TTC549 (cell line): ENCODE data around the gene RPL18A.

Experiments
- FAIRE-seq: peaks from 2 replicates; lab custom pipeline; 2012; peaks lifted over from hg19 to GRCh38; lab: Jason Lieb, UNC

Gene RPL18A

DNA sequence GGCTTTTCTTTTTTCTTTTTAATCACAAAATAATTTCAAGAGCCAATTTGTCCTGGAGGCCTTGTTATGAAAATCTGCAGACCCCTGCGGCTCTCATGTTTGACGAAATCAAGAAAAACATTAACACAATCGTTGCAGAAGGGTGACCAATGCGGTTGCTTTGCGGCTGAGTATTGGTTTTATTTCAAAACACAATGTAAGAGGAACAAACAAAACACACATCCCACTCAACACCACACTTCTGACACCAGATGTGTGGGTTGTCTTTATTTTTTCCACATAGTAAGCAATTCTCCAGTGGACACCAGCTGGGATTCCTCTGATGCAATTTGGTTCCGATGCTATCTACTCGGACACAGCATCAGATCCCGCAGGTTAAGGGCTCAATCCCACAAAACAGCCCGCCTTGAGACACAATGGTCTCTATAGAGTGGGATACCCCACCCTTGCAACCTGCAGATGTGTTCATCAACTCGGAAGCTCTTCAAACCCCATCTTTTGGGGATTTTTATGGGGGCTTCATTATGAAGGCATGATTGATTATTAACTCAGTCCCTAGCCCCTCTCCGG lies 51.2 kb downstream of the RPL18A start:
- no peak for FAIRE-seq
